ENCODE results near the gene PHOSPHO1. TPM values are rescaled to one million over a fixed set of nuclear protein-coding genes. Genes with fewer than 3 reads are reported as not detected.

PHOSPHO1 gene
- total RNA-seq, 2 donors from 2014 or later = not detected

GRCh38 chr17:49224198-49224996, 6.2 kb downstream of the PHOSPHO1 start:
- ATAC-seq (peak; percentile 35), DNase-seq (peak in 1 of 2 donors; percentile 60)
- intact Hi-C loops (cut with DNase I, micrococcal nuclease) = no loop called here

GRCh38 chr17:49223517-49224197, 6.9 kb downstream of the PHOSPHO1 start:
- DNase-seq (peak; percentile 64 to 78), ATAC-seq (peak; percentile 46)
- intact Hi-C loops (cut with DNase I, micrococcal nuclease) = no loop called here

- no peak for ATAC-seq
- intact Hi-C loops (cut with DNase I, micrococcal nuclease) = no loop called here
Observed at GRCh38 chr17:49223168-49223516, 7.4 kb downstream of the PHOSPHO1 start.

GRCh38 chr17:49219987-49220386, 10.6 kb downstream of the PHOSPHO1 start:
- no peak for ATAC-seq
- intact Hi-C loops (cut with DNase I, micrococcal nuclease) = no loop called here
- DNase-seq = no peak

More at GRCh38 chr17:49223168-49223516, 7.4 kb downstream of the PHOSPHO1 start:
- no peak for DNase-seq

DNA sequence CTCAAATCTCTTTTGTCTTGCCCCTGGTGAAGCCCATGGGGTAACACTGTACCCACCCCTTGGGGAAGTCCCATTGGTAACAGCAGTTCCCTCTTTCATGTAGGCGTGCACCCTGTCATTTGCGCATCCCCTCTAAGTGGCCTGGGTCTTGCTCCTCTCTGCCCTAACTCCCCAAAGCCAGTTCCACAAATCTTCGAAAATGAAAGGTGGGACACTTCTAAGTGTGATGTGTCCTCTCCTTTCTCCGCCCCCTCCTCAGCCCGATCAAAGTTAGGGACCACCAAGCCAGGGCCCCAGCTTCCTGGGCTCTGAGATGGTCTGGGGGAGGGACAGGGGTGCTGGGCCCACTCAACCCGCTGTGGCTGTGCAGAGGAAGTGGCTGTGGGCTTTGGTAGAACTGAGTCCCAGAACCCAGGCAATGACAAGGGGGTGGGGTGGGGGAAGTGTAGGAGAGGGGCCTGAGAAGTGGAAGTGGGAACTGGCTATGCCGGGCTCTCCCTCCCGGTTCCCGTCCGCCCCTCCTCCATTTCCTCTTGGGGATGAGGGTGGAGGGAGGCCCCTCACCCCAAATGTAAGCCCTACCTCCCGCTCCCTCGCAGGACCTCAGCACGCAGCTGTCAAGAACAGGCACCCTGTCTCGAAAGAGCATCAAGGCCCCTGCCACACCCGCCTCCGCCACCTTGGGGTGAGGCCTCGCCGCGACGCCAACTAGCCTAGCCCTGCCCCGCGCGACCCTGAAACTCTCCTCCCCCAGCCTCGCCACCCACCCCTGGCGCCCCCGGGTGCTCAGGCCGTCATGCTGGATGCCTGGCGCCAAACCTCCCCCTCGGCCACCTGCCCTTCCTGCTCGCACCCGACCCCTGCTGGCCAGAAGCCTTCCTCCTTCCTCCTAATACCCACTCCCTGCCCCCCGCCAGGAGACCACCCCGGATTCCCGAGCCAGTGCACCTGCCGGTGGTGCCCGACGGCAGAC, 11.4 kb downstream of the PHOSPHO1 start:
- DNase-seq = peak; percentile 52 to 64
- ATAC-seq = no peak
- intact Hi-C loops (cut with DNase I, micrococcal nuclease) = no loop called here

- ATAC-seq (peak; percentile 20), DNase-seq (peak; percentile 59 to 64)
- intact Hi-C loops (cut with DNase I, micrococcal nuclease) = no loop called here
Observed at GRCh38 chr17:49217651-49218413, 12.8 kb downstream of the PHOSPHO1 start.

DNA sequence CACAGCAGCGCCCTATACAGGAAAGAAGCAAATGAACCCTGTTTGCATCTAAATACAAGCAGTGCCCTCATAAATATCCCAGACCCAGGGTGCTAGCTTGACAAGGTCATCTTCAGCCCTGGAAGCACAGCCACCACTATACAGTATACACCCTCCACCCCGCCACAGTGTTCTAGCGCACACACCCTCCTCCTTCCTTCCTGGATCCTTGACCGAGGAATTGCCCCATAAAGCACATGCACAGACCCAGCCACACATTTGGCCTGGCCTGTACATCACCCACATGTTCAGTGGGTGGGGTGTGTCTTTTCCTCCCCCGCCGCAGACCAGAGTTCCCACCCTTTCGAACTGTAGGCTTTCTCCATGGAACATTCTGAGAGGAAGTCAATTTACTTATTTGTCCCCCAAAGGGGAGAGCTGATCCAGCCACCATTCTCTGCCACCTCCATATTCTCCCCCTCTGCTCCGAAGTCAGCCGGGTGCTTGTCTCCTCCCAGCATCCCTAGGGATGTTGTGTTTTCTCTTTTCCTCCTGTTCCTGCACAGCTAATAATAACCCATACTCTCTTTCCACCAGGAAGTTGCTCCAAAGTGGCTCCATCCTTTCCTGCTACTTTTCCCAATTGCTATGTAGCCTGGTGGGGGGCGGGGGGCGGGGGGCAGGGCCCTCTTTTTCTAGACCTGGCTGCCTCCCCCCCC, 13.5 kb downstream of the PHOSPHO1 start:
- DNase-seq (peak; percentile 67 to 79), ATAC-seq (peak; percentile 96)
- intact Hi-C loops (cut with DNase I, micrococcal nuclease) = no loop called here

DNA sequence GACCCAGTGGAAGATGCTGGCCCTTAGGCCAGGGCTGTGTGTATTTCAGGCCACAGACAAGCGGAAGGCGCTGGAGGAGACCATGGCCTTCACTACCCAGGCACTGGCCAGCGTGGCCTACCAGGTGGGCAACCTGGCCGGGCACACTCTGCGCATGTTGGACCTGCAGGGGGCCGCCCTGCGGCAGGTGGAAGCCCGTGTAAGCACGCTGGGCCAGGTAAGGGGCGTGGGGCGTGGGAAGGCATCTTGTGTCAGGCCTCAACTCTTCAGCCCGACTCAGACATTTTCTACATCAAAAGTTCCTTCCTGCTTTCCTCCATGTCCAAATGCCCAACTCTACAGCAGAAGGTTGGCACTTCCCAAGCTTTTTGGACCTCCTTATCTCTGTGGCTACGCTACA, 14.1 kb downstream of the PHOSPHO1 start:
- ATAC-seq (no peak), DNase-seq (no peak)
- intact Hi-C loops (cut with DNase I, micrococcal nuclease) = no loop called here

DNA sequence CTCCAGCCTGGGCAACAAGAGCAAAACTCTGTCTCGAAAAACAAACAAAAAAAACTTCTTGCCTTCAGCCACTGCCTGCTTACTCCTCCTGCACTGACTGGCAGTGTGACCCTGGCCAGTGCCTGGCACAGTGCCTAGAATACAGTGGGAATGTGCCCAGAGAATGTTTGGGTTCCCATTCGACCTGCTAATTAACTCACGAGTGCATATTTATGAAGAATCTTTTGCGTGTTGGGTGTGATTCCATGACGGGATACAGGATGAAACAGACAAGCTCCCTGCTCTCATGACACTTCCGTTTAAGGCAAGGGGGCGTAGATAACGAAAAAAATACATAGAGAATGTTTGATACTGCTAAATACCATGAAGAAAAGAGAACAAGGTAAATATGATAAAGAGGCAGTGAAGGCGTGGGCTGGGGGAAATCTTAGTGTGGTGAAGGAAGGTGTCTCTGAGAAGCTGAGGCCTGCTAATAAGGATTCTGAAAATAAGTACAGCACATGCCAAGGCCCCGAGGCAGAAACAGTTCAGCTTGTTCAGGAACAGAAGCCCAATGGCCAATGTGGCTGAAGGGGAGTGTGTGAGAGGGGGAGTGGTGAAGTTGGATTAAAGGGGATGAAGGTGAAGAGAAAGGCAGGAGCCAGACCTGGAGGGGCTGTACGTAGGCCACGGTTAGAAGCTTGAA, 15.8 kb downstream of the PHOSPHO1 start:
- DNase-seq (no peak), ATAC-seq (no peak)
- intact Hi-C loops (cut with DNase I, micrococcal nuclease) = no loop called here

GRCh38 chr17:49213847-49214246, 16.7 kb downstream of the PHOSPHO1 start:
- DNase-seq (no peak), ATAC-seq (no peak)
- intact Hi-C loops (cut with DNase I, micrococcal nuclease) = no loop called here

DNA sequence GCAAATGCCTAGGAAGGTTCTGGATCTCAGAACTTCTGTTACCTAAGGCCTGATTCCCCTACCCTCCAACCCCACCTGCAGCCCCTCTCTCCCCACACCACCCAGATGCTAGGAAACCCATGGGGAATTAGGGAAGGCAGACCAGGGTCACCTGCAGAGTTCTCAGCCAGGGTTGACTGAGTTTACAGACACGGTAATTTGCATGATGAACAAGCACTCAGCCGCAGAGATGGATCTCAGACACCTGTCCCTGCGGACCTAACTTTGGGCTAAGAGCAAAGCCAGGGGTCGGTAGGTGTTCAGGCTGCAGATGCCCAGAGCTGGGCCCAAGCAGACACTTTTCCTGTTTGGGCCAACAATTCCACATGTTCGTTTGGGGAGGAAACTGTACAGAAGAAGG, 17.2 kb downstream of the PHOSPHO1 start:
- ATAC-seq (no peak), DNase-seq (no peak)
- intact Hi-C loops (cut with DNase I, micrococcal nuclease) = no loop called here

DNA sequence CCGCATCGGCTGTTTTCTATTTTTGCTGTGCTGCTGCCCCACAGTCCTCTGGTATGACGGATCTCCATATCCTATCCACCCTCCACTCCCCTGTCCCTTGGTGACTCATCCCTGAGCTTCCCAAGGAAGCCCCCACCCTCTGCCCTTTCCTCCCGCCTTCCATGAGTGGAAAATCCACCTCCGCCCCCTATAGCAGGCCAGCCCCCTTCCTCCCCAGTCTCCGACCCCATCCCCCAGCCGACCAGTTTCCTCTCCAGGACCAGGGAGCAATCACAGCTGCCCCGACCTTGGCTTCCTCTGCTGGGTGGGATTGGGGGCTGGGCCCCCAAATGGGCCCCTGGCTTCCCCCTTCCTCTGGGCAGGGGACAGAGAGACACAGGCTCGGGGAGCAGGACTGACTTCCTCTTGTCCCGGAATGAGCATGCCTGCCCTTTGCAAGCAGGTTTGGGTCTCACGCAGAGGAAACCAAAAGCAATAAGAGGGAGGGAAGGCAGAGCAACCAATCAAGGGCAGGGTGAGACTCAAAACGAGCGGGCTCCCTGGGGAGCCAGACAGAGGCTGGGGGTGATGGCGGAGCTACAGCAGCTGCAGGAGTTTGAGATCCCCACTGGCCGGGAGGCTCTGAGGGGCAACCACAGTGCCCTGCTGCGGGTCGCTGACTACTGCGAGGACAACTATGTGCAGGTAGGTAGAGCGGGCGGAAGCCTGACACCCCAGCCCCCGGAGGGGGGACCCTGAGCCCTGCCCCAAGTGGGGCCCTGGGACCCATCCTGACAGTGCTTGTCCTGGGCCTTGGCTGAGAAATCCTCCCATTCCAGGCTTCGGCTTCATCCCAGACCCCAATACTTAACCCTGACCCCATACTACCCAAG, 20.2 kb downstream of the PHOSPHO1 start, which contains the start of the genes ABI3 and GNGT2:
Gene ABI3 (plus strand): TSS at position 550 of the 872 bp plus-strand sequence. CDS start 18 bp downstream, at position 568.
Gene GNGT2 (minus strand): TSS at position 417 of the 872 bp plus-strand sequence. CDS start 3,152 bp downstream, outside the sequence.
- intact Hi-C loops (cut with DNase I, micrococcal nuclease) = no loop called here
- DNase-seq (peak; percentile 54 to 60), ATAC-seq (peak; percentile 49)

DNA sequence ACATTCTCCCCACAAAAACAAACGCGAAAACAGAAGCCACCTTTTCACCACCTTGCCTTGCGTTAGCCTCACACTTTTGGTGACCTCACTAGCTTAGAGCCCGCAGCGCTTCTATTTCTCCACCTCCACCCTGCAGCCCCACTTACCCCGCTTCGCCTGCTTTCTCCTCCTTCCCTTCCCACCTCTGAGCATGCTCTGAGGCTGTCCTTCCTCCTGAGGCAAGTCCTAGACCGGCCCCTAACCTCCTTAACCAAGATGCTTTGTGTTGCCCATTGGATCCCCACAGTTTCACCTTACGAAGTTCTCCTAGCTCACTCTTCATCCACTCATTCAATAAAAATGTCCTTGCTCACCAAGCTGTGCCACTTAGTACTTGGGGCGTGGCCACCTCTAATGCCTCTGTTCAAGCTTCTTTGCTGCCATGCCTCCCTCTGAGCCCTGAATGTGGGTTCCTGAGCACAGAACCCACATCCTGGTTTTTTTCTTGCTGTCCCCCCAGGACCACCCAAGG, 21.5 kb downstream of the PHOSPHO1 start:
- no peak for DNase-seq
- intact Hi-C loops (cut with DNase I, micrococcal nuclease) = no loop called here
- no peak for ATAC-seq

- intact Hi-C loops (cut with DNase I, micrococcal nuclease) = no loop called here
- DNase-seq = no peak
- no peak for ATAC-seq
Observed at GRCh38 chr17:49204516-49204915, 26.1 kb downstream of the PHOSPHO1 start.

DNA sequence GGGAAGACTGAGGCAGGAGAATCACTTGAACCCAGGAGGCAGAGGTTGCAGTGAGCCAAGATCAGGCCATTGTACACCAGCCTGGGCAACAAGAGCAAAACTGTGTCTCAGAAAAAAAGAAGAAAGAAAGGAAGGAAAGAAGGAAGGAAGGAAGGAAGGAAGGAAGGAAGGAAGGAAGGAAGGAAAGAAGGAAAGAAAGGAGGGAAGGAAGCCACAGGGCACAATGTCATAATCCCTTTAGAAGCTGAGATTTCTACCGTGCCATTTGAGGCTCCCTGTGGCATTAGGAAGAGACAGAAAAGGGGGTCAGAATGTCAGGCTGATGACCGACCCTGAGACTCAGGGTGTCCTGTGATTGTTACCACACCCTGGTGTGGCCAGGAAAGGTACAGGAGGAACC, 26.8 kb downstream of the PHOSPHO1 start:
- DNase-seq = no peak
- intact Hi-C loops (cut with DNase I, micrococcal nuclease) = no loop called here
- no peak for ATAC-seq

DNA sequence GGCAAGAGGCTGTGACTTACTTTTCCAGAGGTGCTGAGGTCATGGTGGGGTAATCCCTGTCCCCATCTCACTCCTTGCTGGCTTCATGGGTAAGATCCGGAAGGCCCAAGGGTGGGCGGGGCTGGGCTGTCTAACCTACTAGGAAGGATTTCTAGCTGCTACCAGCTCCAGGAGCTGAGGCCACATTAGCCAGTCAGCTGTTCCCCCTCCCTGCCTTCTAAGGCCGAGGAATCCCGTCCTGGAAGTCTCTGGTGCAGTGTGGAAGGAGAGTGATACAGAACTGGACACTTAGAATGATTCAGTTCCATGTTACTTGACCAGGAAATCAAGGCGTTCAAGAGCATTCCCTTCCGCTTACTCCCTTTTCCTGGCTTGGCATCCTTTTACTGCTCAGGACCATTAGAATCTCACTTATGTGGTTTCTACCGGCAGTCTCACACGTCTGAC, 29.1 kb downstream of the PHOSPHO1 start:
- intact Hi-C loops (cut with DNase I, micrococcal nuclease) = no loop called here
- no peak for ATAC-seq
- DNase-seq = no peak

Data from left colon (tissue), 2 donors.